Stimulated activated CD4-positive, alpha-beta T cell treated with anti-CD3 and anti-CD28 coated beads, Interleukin-1b, Interleukin-23, amount 100 ng/mL, for 48 hours (primary cell): ENCODE results near the gene GAS7.
A peak's percentile ranks its signal among the peaks of the same experiment; 100 is the strongest.

Experiments
- DNase-seq: peaks from one replicate; pipeline ENCODE4 v3.0.0-alpha.2; 2020

Gene GAS7

GRCh38 chr17:10198509-10199249, at the start of gene GAS7:
TSS of gene GAS7 (minus strand) at chr17:10198606.
- DNase-seq = no peak

- DNase-seq = no peak
Measured at GRCh38 chr17:10247810-10248209, 49.4 kb upstream of the GAS7 start.

GRCh38 chr17:10243883-10244844, 45.8 kb upstream of the GAS7 start:
- DNase-seq = no peak

GRCh38 chr17:10241781-10242180, 43.4 kb upstream of the GAS7 start:
- no peak for DNase-seq

GRCh38 chr17:10238661-10239060, 40.3 kb upstream of the GAS7 start:
- DNase-seq = no peak

GRCh38 chr17:10234033-10234432, 35.6 kb upstream of the GAS7 start:
- no peak for DNase-seq

GRCh38 chr17:10233161-10233560, 34.8 kb upstream of the GAS7 start:
- DNase-seq = no peak

- no peak for DNase-seq
Measured at GRCh38 chr17:10229181-10229580, 30.8 kb upstream of the GAS7 start.

GRCh38 chr17:10226930-10227695, 28.7 kb upstream of the GAS7 start:
- peak; percentile 28 for DNase-seq

GRCh38 chr17:10224582-10225195, 26.3 kb upstream of the GAS7 start:
- no peak for DNase-seq

GRCh38 chr17:10219193-10219592, 20.8 kb upstream of the GAS7 start:
- DNase-seq = no peak

- no peak for DNase-seq
Measured at GRCh38 chr17:10217916-10218315, 19.5 kb upstream of the GAS7 start.

GRCh38 chr17:10216213-10216938, 18.0 kb upstream of the GAS7 start:
- no peak for DNase-seq

GRCh38 chr17:10215286-10215685, 16.9 kb upstream of the GAS7 start:
- no peak for DNase-seq

- DNase-seq = no peak
Measured at GRCh38 chr17:10211666-10212065, 13.3 kb upstream of the GAS7 start.

GRCh38 chr17:10210151-10210574, 11.8 kb upstream of the GAS7 start:
- DNase-seq = no peak

GRCh38 chr17:10208604-10209193, 10.3 kb upstream of the GAS7 start:
- no peak for DNase-seq

GRCh38 chr17:10207153-10207552, 8.7 kb upstream of the GAS7 start:
- DNase-seq = no peak

- no peak for DNase-seq
Measured at GRCh38 chr17:10205549-10206185, 7.3 kb upstream of the GAS7 start.

- no peak for DNase-seq
Measured at GRCh38 chr17:10201680-10202079, 3.3 kb upstream of the GAS7 start.

- DNase-seq = no peak
Measured at GRCh38 chr17:10200645-10201044, 2.2 kb upstream of the GAS7 start.
